Kidney (tissue), 14 donors: ENCODE results near the gene ARHGEF28. TPM values are rescaled to one million over a fixed set of nuclear protein-coding genes. Genes with fewer than 3 reads are reported as not detected.
A peak's percentile ranks its signal among the peaks of the same experiment; 100 is the strongest.

Source experiments
- DNase-seq, 5 donors: peaks; one replicate each; pipeline ENCODE4 v3.0.0-alpha.2; 2013 to 2020
- FAIRE-seq: peaks from 2 replicates; lab custom pipeline; 2012; peaks lifted over from hg19 to GRCh38; lab: Jason Lieb, UNC
- H3K27ac ChIP-seq, 2 donors: one replicate each; pipeline ENCODE4 v1.7.0; 2013; ENCODE audit warnings: low read depth in 2 of 2, low read length in 2 of 2, inconsistent platforms in 1 of 2
- H3K27me3 ChIP-seq: one replicate; pipeline ENCODE4 v1.7.1; 2013; ENCODE audit warnings: low read length, inconsistent platforms; ENCODE audit not compliant: control insufficient read depth, insufficient read depth
- H3K36me3 ChIP-seq, 3 donors: one replicate each; pipeline versions ENCODE4 v1.7.0 to v1.7.1; 2013; ENCODE audit warnings: low read length in 3 of 3, control low read depth in 1 of 3, inconsistent platforms in 1 of 3; ENCODE audit not compliant: insufficient read depth in 3 of 3, control insufficient read depth in 2 of 3
- H3K4me1 ChIP-seq, 3 donors: one replicate each; pipeline versions ENCODE4 v1.7.0 to v1.7.1; 2013; ENCODE audit warnings: low read length in 3 of 3, inconsistent platforms in 1 of 3, low read depth in 1 of 3; ENCODE audit not compliant: control insufficient read depth in 2 of 3, insufficient read depth in 2 of 3
- H3K4me3 ChIP-seq, 3 donors: one replicate each; pipeline versions ENCODE4 v1.7.0 to v1.8.1; 2013; ENCODE audit warnings: low read length in 3 of 3, control low read depth in 1 of 3, inconsistent platforms in 1 of 3
- H3K9ac ChIP-seq, 3 donors: one replicate each; pipeline versions ENCODE4 v1.7.0 to v1.7.1; 2013; ENCODE audit warnings: low read length in 3 of 3, control low read depth in 1 of 3, inconsistent platforms in 1 of 3
- H3K9me3 ChIP-seq, 3 donors: one replicate each; pipeline versions ENCODE4 v1.7.0 to v1.7.1; 2013; ENCODE audit warnings: low read length in 3 of 3, control low read depth in 1 of 3, inconsistent platforms in 1 of 3; ENCODE audit not compliant: control insufficient read depth in 2 of 3, insufficient read depth in 1 of 3
- CTCF ChIP-seq: IDR thresholded peaks from 3 replicates; pipeline ENCODE4 v1.5.1; 2012; ENCODE audit warnings: mild to moderate bottlenecking, moderate library complexity, borderline replicate concordance; ENCODE audit not compliant: insufficient read depth; ENCODE audit errors: extremely low read depth
- intact Hi-C: fragments of 100-400 bp; cut with DNase I; formaldehyde crosslinking; loops from one replicate; pipeline ENCODE4 v1.11.1; 2022
- polyA plus RNA-seq: library from polyadenylated mRNA; stranded (reverse); fragments of 350-450 nt; fragmentation: Illumina TruSeq; extraction: RNeasy Lipid Tissue Mini Kit (QIAGEN cat#74804); gene quantifications from one replicate; pipeline ENCODE4 v1.2.3, GENCODE V29; 2014; ENCODE audit warnings: low read depth, low replicate concordance; ENCODE audit not compliant: insufficient read depth
- total RNA-seq: library from RNA; stranded (reverse); fragmentation: NEBNext Ultra II Directional; extraction: Animal tissue kit (Norgen Biotek cat#: 25700); gene quantifications from one replicate; pipeline ENCODE4 v1.2.1, GENCODE V29; 2021
- donor health status: control.
- donor health status: control.
- donor health status: control.
- donor health status: control.
- donor health status: control.
- donor health status: DM: yes; HTN: yes; CAD: no.
- donor health status: Normal renal cell carcinoma (clear cell type).

ARHGEF28 gene
- total and polyA plus RNA-seq, 2 donors from 2014 or later: 21.9 to 66.3 TPM

DNA sequence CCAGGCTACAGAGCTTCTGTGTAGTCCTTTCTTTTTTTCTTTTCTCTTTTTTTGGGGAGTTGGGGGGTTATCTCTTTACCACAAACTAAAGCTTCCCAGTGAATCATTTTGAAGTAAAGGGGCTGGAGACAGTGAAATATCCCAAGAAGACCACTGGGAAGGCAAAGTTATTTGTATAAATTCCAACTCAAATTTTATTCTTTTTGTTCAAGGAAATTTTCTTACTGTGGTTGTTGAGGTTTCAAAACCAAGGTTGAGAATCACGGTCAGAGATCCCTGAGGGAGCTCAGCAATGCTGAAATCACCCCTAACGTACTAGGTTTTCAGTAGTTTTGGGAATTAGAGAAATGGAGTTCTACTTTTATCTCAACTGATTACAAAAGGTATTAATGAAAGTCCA, 175.7 kb downstream of the ARHGEF28 start:
- Histone ChIP-seq H3K27me3 (no peaks in the 10 kb centered on the region), H3K27ac (peak overlapping the region in 1 of 2 donors; percentile 77), H3K36me3 (no peaks in the 10 kb centered on the region), H3K4me1 (no peaks in the 10 kb centered on the region), H3K9ac (no peak overlapping the region), H3K9me3 (no peaks in the 10 kb centered on the region), H3K4me3 (no peak overlapping the region)
- FAIRE-seq: no peak
- DNase-seq: no peak
- TF ChIP-seq CTCF: no peak
- intact Hi-C loops: no loop called here

DNA sequence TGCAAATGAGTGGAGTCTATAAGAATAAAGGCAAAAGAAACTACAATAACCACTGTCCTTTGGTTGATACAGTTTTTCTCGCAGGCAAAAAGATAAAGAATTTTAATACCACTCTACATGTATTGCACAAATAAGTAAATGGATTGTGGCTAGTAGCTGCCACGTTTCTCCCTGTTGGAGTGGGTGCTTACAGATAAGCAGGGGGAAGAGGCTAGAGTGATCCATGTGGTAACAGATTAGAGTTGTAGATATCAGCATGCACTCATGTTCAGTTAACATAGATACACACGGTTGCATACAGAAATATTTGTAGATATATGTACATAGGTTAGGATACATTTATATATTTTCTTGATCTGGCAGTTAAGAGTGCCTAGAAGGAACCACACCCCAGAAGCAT, 179.5 kb downstream of the ARHGEF28 start:
- no peak for DNase-seq
- FAIRE-seq: no peak
- intact Hi-C loops: no loop called here
- Histone ChIP-seq H3K9ac (no peak overlapping the region), H3K27me3 (no peaks in the 10 kb centered on the region), H3K27ac (no peak overlapping the region), H3K9me3 (no peaks in the 10 kb centered on the region), H3K36me3 (no peaks in the 10 kb centered on the region), H3K4me3 (no peak overlapping the region), H3K4me1 (no peaks in the 10 kb centered on the region)
- no peak for TF ChIP-seq CTCF

GRCh38 chr5:73808911-73809310, 182.9 kb downstream of the ARHGEF28 start:
- no peaks in the 10 kb centered on the region for H3K36me3 ChIP-seq
- peaks cover 5 to 7% (median 5%) of the 10 kb centered on the region in 3 donors for H3K4me1 ChIP-seq
- no peak overlapping the region for H3K27ac ChIP-seq
- H3K9me3 ChIP-seq: no peaks in the 10 kb centered on the region
- FAIRE-seq (no peak), DNase-seq (no peak)
- intact Hi-C loops: no loop called here
- TF ChIP-seq CTCF: no peak
- H3K9ac ChIP-seq: no peak overlapping the region
- no peaks in the 10 kb centered on the region for H3K27me3 ChIP-seq
- no peak overlapping the region for H3K4me3 ChIP-seq

DNA sequence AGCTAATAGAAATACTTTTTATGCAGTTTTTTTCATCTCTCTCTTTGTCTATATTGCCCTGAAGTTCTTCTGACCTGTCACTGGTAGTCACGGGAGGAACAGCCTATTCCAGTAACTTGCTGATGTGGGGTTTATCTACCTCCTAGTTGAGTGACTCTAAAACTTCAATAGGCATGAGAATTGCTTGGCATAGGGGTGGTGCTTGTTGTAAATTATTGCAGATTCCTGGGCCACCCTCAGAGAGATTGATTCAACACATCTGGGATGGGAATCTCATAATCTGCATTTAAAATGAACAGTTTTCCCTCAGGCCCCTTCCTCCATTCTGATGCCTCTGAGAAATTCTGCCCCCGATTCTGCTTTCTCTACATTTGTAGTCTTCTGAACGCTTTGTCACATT, 184.4 kb downstream of the ARHGEF28 start:
- no peak for FAIRE-seq
- Histone ChIP-seq H3K4me1 (peaks cover 5 to 7% (median 5%) of the 10 kb centered on the region in 3 donors), H3K27ac (peak overlapping the region in 1 of 2 donors; percentile 14), H3K27me3 (no peaks in the 10 kb centered on the region), H3K36me3 (no peaks in the 10 kb centered on the region), H3K4me3 (no peak overlapping the region), H3K9me3 (no peaks in the 10 kb centered on the region), H3K9ac (no peak overlapping the region)
- DNase-seq: no peak
- TF ChIP-seq CTCF: no peak
- intact Hi-C loops: no loop called here
